HepG2 (cell line): ENCODE data around the gene CBX2. TPM values are rescaled to one million over a fixed set of nuclear protein-coding genes. Genes with fewer than 3 reads are reported as not detected.

Experiments
- ATF3 ChIP-seq: sonication (generic); formaldehyde crosslinking; IDR thresholded peaks from 2 replicates; pipeline ENCODE4 v1.4.0; 2020; ENCODE audit warnings: missing genetic modification reagents
- FIP1L1 ChIP-seq: fragments of 200-400 bp; formaldehyde crosslinking; IDR thresholded peaks from 2 replicates; pipeline ENCODE4 v1.6.1; 2018; ENCODE audit warnings: low read depth, mild to moderate bottlenecking, low read length, moderate library complexity, borderline replicate concordance; ENCODE audit not compliant: insufficient read depth
- GATAD1 ChIP-seq: IDR thresholded peaks from 2 replicates; pipeline ENCODE4 v1.6.1; 2016; ENCODE audit warnings: missing genetic modification reagents, missing compliant biosample characterization
- HES4 ChIP-seq: sonication (generic); formaldehyde crosslinking; IDR thresholded peaks from 2 replicates; pipeline ENCODE4 v1.9.0; 2021; ENCODE audit warnings: mild to moderate bottlenecking, missing genetic modification reagents, borderline replicate concordance
- IKZF1 ChIP-seq: fragments of 450-650 bp; IDR thresholded peaks from 2 replicates; pipeline ENCODE4 v1.7.1; 2016
- NCOA1 ChIP-seq: sonication (generic); formaldehyde crosslinking; IDR thresholded peaks from 2 replicates; pipeline ENCODE4 v1.9.0; 2021; ENCODE audit warnings: missing genetic modification reagents
- NR2F6 ChIP-seq, 2 experiments: IDR thresholded peaks; 2 replicates each; pipeline ENCODE4 v1.6.1; 2016; ENCODE audit warnings: antibody characterized with exemption in 1 of 2, mild to moderate bottlenecking in 1 of 2
- PATZ1 ChIP-seq: sonication (generic); formaldehyde crosslinking; IDR thresholded peaks from 2 replicates; pipeline ENCODE4 v1.4.0; 2020; ENCODE audit warnings: missing genetic modification reagents
- ZBTB40 ChIP-seq, 2 experiments: fragments of 450-650 bp in 1 of 2; sonication (generic) in 1 of 2; formaldehyde crosslinking in 1 of 2; IDR thresholded peaks; 2 replicates each; pipeline versions ENCODE4 v1.6.1 to v1.8.0; 2016 to 2022; ENCODE audit warnings: antibody characterized with exemption in 1 of 2, mild to moderate bottlenecking in 1 of 2, missing genetic modification reagents in 1 of 2
- ZBTB43 ChIP-seq: sonication (generic); formaldehyde crosslinking; conservative IDR thresholded peaks from 2 replicates; pipeline ENCODE4 v1.4.0; 2020; ENCODE audit warnings: missing genetic modification reagents
- ZFX ChIP-seq: sonication (generic); formaldehyde crosslinking; IDR thresholded peaks from 2 replicates; pipeline ENCODE4 v1.4.0; 2020; ENCODE audit warnings: mild to moderate bottlenecking, low read depth, missing genetic modification reagents, moderate library complexity
- ZNF232 ChIP-seq: sonication (generic); formaldehyde crosslinking; IDR thresholded peaks from 2 replicates; pipeline ENCODE4 v1.4.0; 2020; ENCODE audit warnings: missing genetic modification reagents, borderline replicate concordance
- ZNF256 ChIP-seq: sonication (generic); formaldehyde crosslinking; conservative IDR thresholded peaks from 2 replicates; pipeline ENCODE4 v1.4.0; 2020; ENCODE audit warnings: missing genetic modification reagents
- ZNF501 ChIP-seq: sonication (generic); formaldehyde crosslinking; IDR thresholded peaks from 2 replicates; pipeline ENCODE4 v1.5.1; 2020; ENCODE audit warnings: mild to moderate bottlenecking, moderate library complexity, missing genetic modification reagents
- polyA plus RNA-seq, 8 experiments: library from polyadenylated mRNA; depleted of rRNA in 3 of 8; stranded (reverse) in 7 of 8; unstranded in 1 of 8; fragments of >200 nt; fragmentation: Illumina TruSeq in 4 of 8; extraction: Trizol in 4 of 8; gene quantifications; 2 replicates each; pipeline versions ENCODE4 v1.2.1 to v1.2.3, GENCODE V29; 2011 to 2016; ENCODE audit warnings: low read depth in 4 of 8, missing spikeins in 1 of 8, mixed read lengths in 1 of 8; ENCODE audit not compliant: insufficient read depth in 1 of 8
- total RNA-seq, 5 experiments: library from RNA; depleted of rRNA; stranded (reverse); fragments of >200 nt; fragmentation: Illumina TruSeq; extraction: Trizol; gene quantifications; 2 replicates each; pipeline ENCODE4 v1.2.3, GENCODE V29; 2016; ENCODE audit warnings: low read depth in 1 of 5
- TF ChIP-seq, protein P1 (sequence below): sonication (generic); formaldehyde crosslinking; IDR thresholded peaks from 2 replicates; pipeline ENCODE4 v1.5.0; 2020; ENCODE audit warnings: missing genetic modification reagents, mild to moderate bottlenecking, borderline replicate concordance

The CBX2 gene
- total and polyA plus RNA-seq, 2 of the 13 experiments (the other 11 are each of a cell fraction or from before 2014, with no cell fraction given) = 14.5 to 31.1 TPM

DNA sequence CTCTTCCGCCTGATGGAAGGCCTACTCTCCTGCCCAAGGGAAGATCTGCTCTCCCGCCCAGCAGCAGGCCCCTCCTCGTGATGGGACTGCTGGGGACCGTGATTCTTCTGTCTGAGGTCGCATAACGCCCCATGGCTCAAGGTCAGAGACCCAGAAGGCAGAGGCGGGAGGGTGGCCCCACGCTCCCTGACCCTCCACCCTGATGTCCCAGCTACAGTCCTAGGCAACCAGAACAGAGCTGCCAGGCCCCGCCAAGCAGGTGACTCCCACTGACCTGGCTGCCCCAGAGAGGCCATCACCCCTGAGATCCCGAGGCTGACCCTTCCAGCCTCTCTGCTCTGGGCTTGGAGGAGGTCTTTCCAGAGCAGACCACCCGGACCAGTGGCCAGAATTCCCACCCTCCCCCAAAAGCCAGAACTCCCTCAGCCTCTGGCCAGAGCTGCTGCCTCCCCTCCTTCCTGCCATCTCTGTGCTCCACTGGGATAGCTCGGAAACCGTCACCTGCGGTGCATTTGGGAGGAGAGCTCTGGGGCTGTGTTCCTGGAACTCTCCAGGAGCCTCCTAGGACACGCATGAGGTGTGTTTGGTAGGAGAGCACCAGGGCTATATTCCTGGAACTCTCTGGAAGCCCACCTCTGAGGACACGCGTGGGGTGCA, 39.9 kb upstream of the CBX2 start (continued):
- no peak for TF ChIP-seq ZBTB40 (IDR thresholded peaks at IDR 0.05)
- TF ChIP-seq ZBTB40 (CRISPR knock-in tag; IDR thresholded peaks at IDR 0.05) = no peak
- TF ChIP-seq FIP1L1 = no peak
- no peak for TF ChIP-seq IKZF1
- no peak for TF ChIP-seq NR2F6 (IDR thresholded peaks at IDR 0.05)
- TF ChIP-seq NR2F6 (CRISPR knock-in tag; IDR thresholded peaks at IDR 0.05) = peak; percentile 6; the same call in 1 of the 2 replicates
- TF ChIP-seq ZNF232 = no peak
- no peak for TF ChIP-seq ZNF501
- TF ChIP-seq GATAD1 = 0 out of 2 replicates have a peak, but pooled peaks have one; percentile 15
- no peak for TF ChIP-seq ZBTB43 (CRISPR knock-in tag)
- TF ChIP-seq, protein P1, sequence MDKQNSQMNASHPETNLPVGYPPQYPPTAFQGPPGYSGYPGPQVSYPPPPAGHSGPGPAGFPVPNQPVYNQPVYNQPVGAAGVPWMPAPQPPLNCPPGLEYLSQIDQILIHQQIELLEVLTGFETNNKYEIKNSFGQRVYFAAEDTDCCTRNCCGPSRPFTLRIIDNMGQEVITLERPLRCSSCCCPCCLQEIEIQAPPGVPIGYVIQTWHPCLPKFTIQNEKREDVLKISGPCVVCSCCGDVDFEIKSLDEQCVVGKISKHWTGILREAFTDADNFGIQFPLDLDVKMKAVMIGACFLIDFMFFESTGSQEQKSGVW (CRISPR knock-in tag) = no peak
- TF ChIP-seq NCOA1 (CRISPR knock-in tag) = peak; percentile 50; the same call in 1 of the 2 replicates
- TF ChIP-seq HES4 (CRISPR knock-in tag) = no peak
- TF ChIP-seq ZNF256 (CRISPR knock-in tag) = no peak
- no peak for TF ChIP-seq ATF3 (CRISPR knock-in tag)
- peak; percentile 50; the same call in 1 of the 2 replicates for TF ChIP-seq ZFX (CRISPR knock-in tag)
- peak; percentile 53; the same call in 1 of the 2 replicates for TF ChIP-seq PATZ1 (CRISPR knock-in tag)
